Measurements from ENCODE around the gene PDE4B. TPM values are rescaled to one million over a fixed set of nuclear protein-coding genes. Genes with fewer than 3 reads are reported as not detected.
"Not testable (repeated sequence)": the region's sequence is repeated elsewhere in the genome, so short reads cannot be mapped to it uniquely, and the experiment has no call there.

PDE4B gene
- total RNA-seq, 2 donors from 2014 or later: 23.6 to 53.9 TPM

- no peaks in the 10 kb centered on the region for H3K36me3 Mint-ChIP-seq (ENCODE audit: insufficient read depth in 2 of 2)
- H3K4me3 Mint-ChIP-seq: no peak overlapping the region
- H3K27me3 Mint-ChIP-seq (ENCODE audit: low read depth): peaks cover 24% of the 10 kb centered on the region
- H3K4me1 Mint-ChIP-seq (ENCODE audit: low read depth): no peaks in the 10 kb centered on the region
- H3K27ac Mint-ChIP-seq: no peak overlapping the region
- DNase-seq: no peak
- no peak for ATAC-seq (replicated peaks in 1 of 2)
- no peaks in the 10 kb centered on the region for H3K9me3 Mint-ChIP-seq
Observed at GRCh38 chr1:66041654-66042053, 249.0 kb downstream of the PDE4B start.

GRCh38 chr1:66043186-66043585, 250.5 kb downstream of the PDE4B start:
- Mint-ChIP-seq H3K36me3 (ENCODE audit: insufficient read depth in 2 of 2) (no peaks in the 10 kb centered on the region), H3K27ac (no peak overlapping the region), H3K27me3 (ENCODE audit: low read depth) (peaks cover 24% of the 10 kb centered on the region), H3K4me3 (no peak overlapping the region), H3K9me3 (no peaks in the 10 kb centered on the region), H3K4me1 (ENCODE audit: low read depth) (no peaks in the 10 kb centered on the region)
- no peak for DNase-seq
- ATAC-seq (replicated peaks in 1 of 2): no peak

GRCh38 chr1:66044912-66045311, 252.2 kb downstream of the PDE4B start:
- ATAC-seq (replicated peaks in 1 of 2): no peak
- H3K36me3 Mint-ChIP-seq (ENCODE audit: insufficient read depth in 2 of 2): no peaks in the 10 kb centered on the region
- no peak for DNase-seq
- H3K4me1 Mint-ChIP-seq (ENCODE audit: low read depth): no peaks in the 10 kb centered on the region
- H3K4me3 Mint-ChIP-seq: no peak overlapping the region
- no peaks in the 10 kb centered on the region for H3K9me3 Mint-ChIP-seq
- peaks cover 24% of the 10 kb centered on the region for H3K27me3 Mint-ChIP-seq (ENCODE audit: low read depth)
- H3K27ac Mint-ChIP-seq: no peak overlapping the region

- Mint-ChIP-seq H3K9me3 (no peaks in the 10 kb centered on the region), H3K27me3 (ENCODE audit: low read depth) (peaks cover 16% of the 10 kb centered on the region), H3K4me1 (ENCODE audit: low read depth) (no peaks in the 10 kb centered on the region), H3K4me3 (no peak overlapping the region), H3K27ac (no peak overlapping the region), H3K36me3 (ENCODE audit: insufficient read depth in 2 of 2) (no peaks in the 10 kb centered on the region)
- no peak for ATAC-seq (replicated peaks in 1 of 2)
- DNase-seq: no peak
Observed at GRCh38 chr1:66046415-66046814, 253.7 kb downstream of the PDE4B start.

- ATAC-seq (replicated peaks in 1 of 2): no peak
- no peaks in the 10 kb centered on the region for H3K9me3 Mint-ChIP-seq
- no peaks in the 10 kb centered on the region for H3K4me1 Mint-ChIP-seq (ENCODE audit: low read depth)
- no peak overlapping the region for H3K4me3 Mint-ChIP-seq
- DNase-seq: no peak
- no peaks in the 10 kb centered on the region for H3K36me3 Mint-ChIP-seq (ENCODE audit: insufficient read depth in 2 of 2)
- H3K27ac Mint-ChIP-seq: no peak overlapping the region
- H3K27me3 Mint-ChIP-seq (ENCODE audit: low read depth): peaks cover 16% of the 10 kb centered on the region
Observed at GRCh38 chr1:66048011-66048410, 255.3 kb downstream of the PDE4B start.

GRCh38 chr1:66050123-66050522, 257.4 kb downstream of the PDE4B start:
- ATAC-seq (replicated peaks in 1 of 2): no peak
- H3K4me1 Mint-ChIP-seq (ENCODE audit: low read depth): no peaks in the 10 kb centered on the region
- no peak overlapping the region for H3K27ac Mint-ChIP-seq
- DNase-seq: no peak
- H3K9me3 Mint-ChIP-seq: no peaks in the 10 kb centered on the region
- H3K4me3 Mint-ChIP-seq: no peak overlapping the region
- H3K36me3 Mint-ChIP-seq (ENCODE audit: insufficient read depth in 2 of 2): no peaks in the 10 kb centered on the region
- peaks cover 9% of the 10 kb centered on the region for H3K27me3 Mint-ChIP-seq (ENCODE audit: low read depth)

- H3K4me3 Mint-ChIP-seq: no peak overlapping the region
- H3K36me3 Mint-ChIP-seq (ENCODE audit: insufficient read depth in 2 of 2): no peaks in the 10 kb centered on the region
- peaks cover 4% of the 10 kb centered on the region for H3K27me3 Mint-ChIP-seq (ENCODE audit: low read depth)
- no peak overlapping the region for H3K27ac Mint-ChIP-seq
- DNase-seq (no peak), ATAC-seq (replicated peaks in 1 of 2) (no peak)
- no peaks in the 10 kb centered on the region for H3K4me1 Mint-ChIP-seq (ENCODE audit: low read depth)
- no peaks in the 10 kb centered on the region for H3K9me3 Mint-ChIP-seq
Observed at GRCh38 chr1:66050633-66051032, 257.9 kb downstream of the PDE4B start.

- ATAC-seq (replicated peaks in 1 of 2) (no peak), DNase-seq (no peak)
- Mint-ChIP-seq H3K4me1 (ENCODE audit: low read depth) (no peaks in the 10 kb centered on the region), H3K9me3 (peaks cover 3% of the 10 kb centered on the region in 2 donors), H3K27ac (no peak overlapping the region), H3K4me3 (no peak overlapping the region), H3K27me3 (ENCODE audit: low read depth) (peaks cover 8% of the 10 kb centered on the region), H3K36me3 (ENCODE audit: insufficient read depth in 2 of 2) (peaks cover 0 to 2% of the 10 kb centered on the region in 2 donors)
Observed at GRCh38 chr1:66055092-66055491, 262.4 kb downstream of the PDE4B start.

GRCh38 chr1:66057448-66057847, 264.8 kb downstream of the PDE4B start:
- not testable (repeated sequence) for H3K4me1 Mint-ChIP-seq (ENCODE audit: low read depth); H3K27ac Mint-ChIP-seq; H3K9me3 Mint-ChIP-seq; ATAC-seq (replicated peaks in 1 of 2); H3K4me3 Mint-ChIP-seq; H3K36me3 Mint-ChIP-seq (ENCODE audit: insufficient read depth in 2 of 2); DNase-seq
- H3K27me3 Mint-ChIP-seq (ENCODE audit: low read depth): peaks cover 15% of the 10 kb centered on the region

GRCh38 chr1:66058558-66058957, 265.9 kb downstream of the PDE4B start:
- peaks cover 15% of the 10 kb centered on the region for H3K27me3 Mint-ChIP-seq (ENCODE audit: low read depth)
- DNase-seq: no peak
- peaks cover 0 to 2% of the 10 kb centered on the region in 2 donors for H3K36me3 Mint-ChIP-seq (ENCODE audit: insufficient read depth in 2 of 2)
- no peak overlapping the region for H3K4me3 Mint-ChIP-seq
- no peak for ATAC-seq (replicated peaks in 1 of 2)
- H3K9me3 Mint-ChIP-seq: peaks cover 3% of the 10 kb centered on the region in 2 donors
- no peaks in the 10 kb centered on the region for H3K4me1 Mint-ChIP-seq (ENCODE audit: low read depth)
- no peak overlapping the region for H3K27ac Mint-ChIP-seq

GRCh38 chr1:66067219-66067618, 274.5 kb downstream of the PDE4B start:
- H3K36me3 Mint-ChIP-seq (ENCODE audit: insufficient read depth in 2 of 2); H3K4me3 Mint-ChIP-seq; DNase-seq; H3K4me1 Mint-ChIP-seq (ENCODE audit: low read depth); H3K9me3 Mint-ChIP-seq; H3K27me3 Mint-ChIP-seq (ENCODE audit: low read depth); H3K27ac Mint-ChIP-seq; ATAC-seq (replicated peaks in 1 of 2): not testable (repeated sequence)

GRCh38 chr1:66069976-66070876, 277.5 kb downstream of the PDE4B start:
- no peaks in the 10 kb centered on the region for H3K4me1 Mint-ChIP-seq (ENCODE audit: low read depth)
- no peaks in the 10 kb centered on the region for H3K36me3 Mint-ChIP-seq (ENCODE audit: insufficient read depth in 2 of 2)
- H3K4me3 Mint-ChIP-seq: no peak overlapping the region
- no peak overlapping the region for H3K27ac Mint-ChIP-seq
- no peaks in the 10 kb centered on the region for H3K9me3 Mint-ChIP-seq
- peaks cover 9% of the 10 kb centered on the region for H3K27me3 Mint-ChIP-seq (ENCODE audit: low read depth)
- ATAC-seq (replicated peaks in 1 of 2) (no peak), DNase-seq (no peak)

GRCh38 chr1:66073388-66073787, 280.7 kb downstream of the PDE4B start:
- Mint-ChIP-seq H3K27me3 (ENCODE audit: low read depth) (peaks cover 11% of the 10 kb centered on the region), H3K9me3 (no peaks in the 10 kb centered on the region), H3K36me3 (ENCODE audit: insufficient read depth in 2 of 2) (no peaks in the 10 kb centered on the region), H3K4me3 (no peak overlapping the region), H3K27ac (no peak overlapping the region), H3K4me1 (ENCODE audit: low read depth) (no peaks in the 10 kb centered on the region)
- ATAC-seq (replicated peaks in 1 of 2) (no peak), DNase-seq (no peak)

GRCh38 chr1:66074147-66074546, 281.5 kb downstream of the PDE4B start:
- H3K4me3 Mint-ChIP-seq: no peak overlapping the region
- H3K9me3 Mint-ChIP-seq: no peaks in the 10 kb centered on the region
- no peak overlapping the region for H3K27ac Mint-ChIP-seq
- DNase-seq: no peak
- ATAC-seq (replicated peaks in 1 of 2): no peak
- H3K4me1 Mint-ChIP-seq (ENCODE audit: low read depth): no peaks in the 10 kb centered on the region
- no peaks in the 10 kb centered on the region for H3K36me3 Mint-ChIP-seq (ENCODE audit: insufficient read depth in 2 of 2)
- H3K27me3 Mint-ChIP-seq (ENCODE audit: low read depth): peaks cover 16% of the 10 kb centered on the region

Measured in activated T-cell treated with anti-CD3 and anti-CD28 coated beads, Interleukin-2, amount 50 U/mL, for 72 hours (primary cell).